GM23338 (cell line): Measurements from ENCODE around the gene DENND4A. TPM values are rescaled to one million over a fixed set of nuclear protein-coding genes. Genes with fewer than 3 reads are reported as not detected.

Source experiments
- ATAC-seq: fragments of 200-7000 bp; cut with Tn5 transposase; 3 replicates; pipeline ENCODE4 v1.9.1; 2020
- DNase-seq: peaks from one replicate; pipeline ENCODE4 v3.0.0-alpha.2; 2015; ENCODE audit warnings: low spot score
- H2AFZ ChIP-seq: fragments of 200-600 bp; sonication (generic); 2 replicates; pipeline ENCODE4 v1.8.0; 2016; ENCODE audit warnings: antibody characterized with exemption, mild to moderate bottlenecking, moderate library complexity
- H3F3A ChIP-seq: fragments of 200-600 bp; sonication (generic); replicated peaks from 2 replicates; pipeline ENCODE4 v1.8.0; 2017; ENCODE audit warnings: antibody characterized with exemption, mixed run types, low read depth
- H3K27ac ChIP-seq: fragments of 200-600 bp; sonication (generic); 2 replicates; pipeline ENCODE4 v1.6.1; 2016; ENCODE audit warnings: low read depth
- H3K27me3 ChIP-seq: fragments of 200-600 bp; sonication (generic); 2 replicates; pipeline ENCODE4 v1.8.0; 2016; ENCODE audit warnings: mild to moderate bottlenecking, mixed run types, moderate library complexity; ENCODE audit not compliant: insufficient read depth
- H3K36me3 ChIP-seq: fragments of 200-600 bp; sonication (generic); 2 replicates; pipeline ENCODE4 v1.8.0; 2016; ENCODE audit warnings: mild to moderate bottlenecking; ENCODE audit not compliant: insufficient read depth
- H3K4me1 ChIP-seq: fragments of 200-600 bp; sonication (generic); 2 replicates; pipeline ENCODE4 v1.8.0; 2016; ENCODE audit warnings: mild to moderate bottlenecking, moderate library complexity; ENCODE audit not compliant: insufficient read depth
- H3K4me2 ChIP-seq: fragments of 200-600 bp; sonication (generic); 2 replicates; pipeline ENCODE4 v1.7.1; 2017; ENCODE audit warnings: mixed run types
- H3K4me3 ChIP-seq: fragments of 200-600 bp; sonication (generic); 2 replicates; pipeline ENCODE4 v1.6.1; 2016; ENCODE audit warnings: mixed run types
- H3K79me2 ChIP-seq: fragments of 200-600 bp; sonication (generic); replicated peaks from 2 replicates; pipeline ENCODE4 v1.8.0; 2017; ENCODE audit warnings: mild to moderate bottlenecking; ENCODE audit not compliant: insufficient read depth
- H3K9me2 ChIP-seq: fragments of 200-600 bp; sonication (generic); 2 replicates; pipeline ENCODE4 v1.8.0; 2017; ENCODE audit not compliant: insufficient read depth
- H4K20me1 ChIP-seq: fragments of 200-600 bp; sonication (generic); replicated peaks from 2 replicates; pipeline ENCODE4 v1.8.0; 2017; ENCODE audit warnings: mild to moderate bottlenecking; ENCODE audit not compliant: insufficient read depth
- H3K27ac Mint-ChIP-seq: 2 replicates; pipeline ENCODE4 v1.8.0; 2020; ENCODE audit warnings: inconsistent platforms, mild to moderate bottlenecking, moderate library complexity, mixed read lengths
- H3K27me3 Mint-ChIP-seq: 3 replicates; pipeline ENCODE4 v1.8.0; 2022; ENCODE audit warnings: low read depth, mild to moderate bottlenecking, moderate library complexity, mixed read lengths, inconsistent platforms; ENCODE audit not compliant: insufficient read depth, poor library complexity
- H3K36me3 Mint-ChIP-seq: 3 replicates; pipeline ENCODE4 v1.8.0; 2021; ENCODE audit warnings: low read depth, mild to moderate bottlenecking, inconsistent platforms, moderate library complexity, mixed read lengths
- H3K4me1 Mint-ChIP-seq: 3 replicates; pipeline ENCODE4 v1.8.0; 2020; ENCODE audit warnings: mild to moderate bottlenecking, inconsistent platforms, mixed read lengths
- H3K4me3 Mint-ChIP-seq: 3 replicates; pipeline ENCODE4 v1.8.0; 2021; ENCODE audit warnings: moderate library complexity, mild to moderate bottlenecking, inconsistent platforms, mixed read lengths
- H3K9me3 Mint-ChIP-seq: 3 replicates; pipeline ENCODE4 v1.8.0; 2020; ENCODE audit warnings: moderate library complexity, mild to moderate bottlenecking, inconsistent platforms, mixed read lengths
- CREB1 ChIP-seq: fragments of 250-450 bp; sonication (Bioruptor Pico); IDR thresholded peaks from 2 replicates; pipeline ENCODE4 v1.5.0; 2020; ENCODE audit warnings: low read depth, mild to moderate bottlenecking, moderate library complexity
- CTCF ChIP-seq, 2 experiments: fragments of 200-600 bp in 1 of 2; sonication (generic) in 1 of 2; conservative IDR thresholded peaks; 2 replicates each; pipeline versions ENCODE4 v1.5.1 to v1.6.1; 2016 to 2017; ENCODE audit warnings: antibody characterized with exemption in 2 of 2, low read depth in 2 of 2, mild to moderate bottlenecking in 2 of 2, moderate library complexity in 1 of 2
- EZH2 ChIP-seq: fragments of 200-600 bp; sonication (generic); IDR thresholded peaks from one replicate; pipeline ENCODE4 v1.8.0; 2017; ENCODE audit warnings: antibody characterized with exemption, mild to moderate bottlenecking, low read depth; ENCODE audit not compliant: unreplicated experiment
- EZH2phosphoT487 ChIP-seq: fragments of 200-600 bp; sonication (generic); IDR thresholded peaks from one replicate; pipeline ENCODE4 v1.8.1; 2018; ENCODE audit warnings: antibody characterized with exemption; ENCODE audit not compliant: unreplicated experiment
- JUNB ChIP-seq: IDR thresholded peaks from one replicate; pipeline ENCODE4 v1.6.1; 2016; ENCODE audit warnings: antibody characterized with exemption; ENCODE audit not compliant: unreplicated experiment
- NANOG ChIP-seq: IDR thresholded peaks from 2 replicates; pipeline ENCODE4 v1.6.1; 2016; ENCODE audit warnings: antibody characterized with exemption, borderline replicate concordance
- POLR2AphosphoS5 ChIP-seq: IDR thresholded peaks from 2 replicates; pipeline ENCODE4 v1.6.1; 2016; ENCODE audit warnings: antibody characterized with exemption, low read depth
- REST ChIP-seq: IDR thresholded peaks from one replicate; pipeline ENCODE4 v1.6.1; 2018; ENCODE audit warnings: antibody characterized with exemption; ENCODE audit not compliant: unreplicated experiment
- STAT1 ChIP-seq: IDR thresholded peaks from one replicate; pipeline ENCODE4 v1.6.1; 2016; ENCODE audit warnings: antibody characterized with exemption; ENCODE audit not compliant: unreplicated experiment
- ZNF114 ChIP-seq: fragments of 250-450 bp; sonication (Bioruptor Pico); IDR thresholded peaks from 2 replicates; pipeline ENCODE4 v1.5.0; 2020; ENCODE audit warnings: mild to moderate bottlenecking, moderate library complexity
- ZNF331 ChIP-seq: fragments of 250-450 bp; sonication (Bioruptor Pico); IDR thresholded peaks from 2 replicates; pipeline ENCODE4 v1.5.0; 2020; ENCODE audit warnings: low read depth, mild to moderate bottlenecking, moderate library complexity
- ZNF462 ChIP-seq: fragments of 250-450 bp; sonication (Bioruptor Pico); IDR thresholded peaks from 2 replicates; pipeline ENCODE4 v1.5.0; 2020; ENCODE audit warnings: mild to moderate bottlenecking, moderate library complexity
- polyA plus RNA-seq: library from polyadenylated mRNA; unstranded; fragments of >200 nt; fragmentation: Nextera tagmentation; extraction: Ambion mirVana; gene quantifications from 2 replicates; pipeline ENCODE4 v1.2.1, GENCODE V29; 2016
- total RNA-seq: library from RNA; depleted of rRNA; stranded (reverse); fragments of >200 nt; shearing (Covaris generic); gene quantifications from 2 replicates; pipeline ENCODE4 v1.2.3, GENCODE V29; 2014
- TF ChIP-seq, protein P1 (sequence below): IDR thresholded peaks from 2 replicates; pipeline ENCODE4 v1.6.1; 2016; ENCODE audit warnings: antibody characterized with exemption

DENND4A gene
- total and polyA plus RNA-seq, 2 experiments from 2014 or later: 3.4 to 9.0 TPM

DNA sequence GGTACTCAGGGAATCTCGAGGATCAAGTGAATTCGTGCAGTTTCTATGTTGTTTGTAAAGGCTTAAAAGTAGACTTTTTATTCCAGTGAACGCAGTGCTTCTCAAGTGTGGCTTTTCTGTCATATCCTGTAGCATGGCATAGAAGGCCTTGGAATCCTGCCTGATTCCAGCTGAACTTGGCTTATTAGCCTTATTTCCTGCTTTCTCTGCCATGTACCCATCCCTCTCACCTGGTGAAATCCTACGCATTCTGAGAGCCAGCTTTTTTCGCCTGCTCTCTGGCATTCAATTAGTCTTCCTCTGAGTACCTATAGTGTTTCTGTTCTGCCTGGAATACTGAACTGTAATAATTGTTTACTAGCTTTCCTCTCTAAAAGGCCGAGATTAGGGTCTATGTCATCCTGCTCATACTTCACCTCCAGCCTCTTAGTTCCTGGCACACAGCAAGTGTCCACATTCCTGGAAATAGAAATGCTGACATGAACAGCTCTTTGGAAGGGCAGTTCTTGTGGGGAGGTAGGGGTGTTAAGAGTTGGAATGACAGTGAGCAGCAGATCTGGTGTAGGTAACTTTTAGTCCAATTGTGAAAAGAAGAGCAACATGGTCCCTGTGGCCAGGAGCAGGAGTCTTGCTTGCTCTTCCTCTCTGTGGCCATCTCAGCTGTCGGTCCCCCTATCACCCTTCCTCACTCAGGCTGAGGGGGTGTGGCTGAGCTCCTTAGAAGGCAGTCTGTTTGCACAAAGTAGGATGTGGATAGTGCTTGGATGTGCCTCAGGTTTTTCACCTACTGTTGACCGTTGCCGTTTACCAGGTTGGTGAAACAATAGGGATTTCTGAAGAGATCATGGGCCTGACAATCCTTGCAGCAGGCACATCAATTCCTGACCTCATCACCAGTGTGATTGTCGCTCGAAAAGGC, 140.0 kb downstream of the DENND4A start:
- no peaks in the 10 kb centered on the region for H3K4me1 ChIP-seq
- DNase-seq: peak; percentile 22
- H3K79me2 ChIP-seq: no peaks in the 10 kb centered on the region
- H3K4me3 ChIP-seq: no peak overlapping the region
- H3K36me3 Mint-ChIP-seq: no peaks in the 10 kb centered on the region
- TF ChIP-seq POLR2AphosphoS5 (no peak), ZNF331 (CRISPR knock-in tag) (no peak), NANOG (no peak), CREB1 (CRISPR knock-in tag) (no peak), JUNB (no peak), ZNF462 (CRISPR knock-in tag) (no peak), CTCF (conservative IDR thresholded peaks at IDR 0.05; ENCODE audit: low read depth in 2 of 2) (no peak), ZNF114 (no peak), EZH2phosphoT487 (no peak), EZH2 (no peak), REST (no peak), STAT1 (no peak)
- TF ChIP-seq, protein P1, sequence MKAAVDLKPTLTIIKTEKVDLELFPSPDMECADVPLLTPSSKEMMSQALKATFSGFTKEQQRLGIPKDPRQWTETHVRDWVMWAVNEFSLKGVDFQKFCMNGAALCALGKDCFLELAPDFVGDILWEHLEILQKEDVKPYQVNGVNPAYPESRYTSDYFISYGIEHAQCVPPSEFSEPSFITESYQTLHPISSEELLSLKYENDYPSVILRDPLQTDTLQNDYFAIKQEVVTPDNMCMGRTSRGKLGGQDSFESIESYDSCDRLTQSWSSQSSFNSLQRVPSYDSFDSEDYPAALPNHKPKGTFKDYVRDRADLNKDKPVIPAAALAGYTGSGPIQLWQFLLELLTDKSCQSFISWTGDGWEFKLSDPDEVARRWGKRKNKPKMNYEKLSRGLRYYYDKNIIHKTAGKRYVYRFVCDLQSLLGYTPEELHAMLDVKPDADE: no peak
- H3K27me3 ChIP-seq: no peaks in the 10 kb centered on the region
- peak; percentile 55 for ATAC-seq
- 0 out of 3 replicates have a peak, but pooled peaks cover 4% of the 10 kb centered on the region for H3K4me1 Mint-ChIP-seq
- no peaks in the 10 kb centered on the region for H3F3A ChIP-seq
- H2AFZ ChIP-seq: no peak overlapping the region
- no peaks in the 10 kb centered on the region for H3K27me3 Mint-ChIP-seq
- H3K27ac Mint-ChIP-seq: no peak overlapping the region
- H3K27ac ChIP-seq: no peak overlapping the region
- H4K20me1 ChIP-seq: no peaks in the 10 kb centered on the region
- no peaks in the 10 kb centered on the region for H3K9me2 ChIP-seq
- H3K4me2 ChIP-seq: no peak overlapping the region
- H3K4me3 Mint-ChIP-seq: no peak overlapping the region
- H3K36me3 ChIP-seq: no peaks in the 10 kb centered on the region
- no peaks in the 10 kb centered on the region for H3K9me3 Mint-ChIP-seq
